Measurements from ENCODE around the gene FHAD1.

Gene FHAD1

GRCh38 chr1:15248216-15248615 is 1.2 kb downstream of the FHAD1 start:
- DNase-seq (ENCODE audit: low read depth) = no peak

- peak; percentile 14 for DNase-seq (ENCODE audit: low read depth)
Measured at GRCh38 chr1:15249081-15249480, 2.1 kb downstream of the FHAD1 start.

GRCh38 chr1:15251857-15252835 is 5.1 kb downstream of the FHAD1 start:
- no peak for DNase-seq (ENCODE audit: low read depth)

- DNase-seq (ENCODE audit: low read depth) = no peak
Measured at GRCh38 chr1:15254559-15254958, 7.5 kb downstream of the FHAD1 start.

- DNase-seq (ENCODE audit: low read depth) = no peak
Measured at GRCh38 chr1:15255582-15256149, 8.6 kb downstream of the FHAD1 start.

- DNase-seq (ENCODE audit: low read depth) = no peak
Measured at GRCh38 chr1:15256584-15256983, 9.6 kb downstream of the FHAD1 start.

- DNase-seq (ENCODE audit: low read depth) = no peak
Measured at GRCh38 chr1:15257309-15257708, 10.3 kb downstream of the FHAD1 start.

- DNase-seq (ENCODE audit: low read depth) = no peak
Measured at GRCh38 chr1:15258833-15259621, 12.0 kb downstream of the FHAD1 start.

- DNase-seq (ENCODE audit: low read depth) = no peak
Measured at GRCh38 chr1:15259622-15260007, 12.6 kb downstream of the FHAD1 start.

- DNase-seq (ENCODE audit: low read depth) = no peak
Measured at GRCh38 chr1:15260418-15261154, 13.6 kb downstream of the FHAD1 start.

GRCh38 chr1:15261155-15262002 is 14.4 kb downstream of the FHAD1 start:
- DNase-seq (ENCODE audit: low read depth) = no peak

GRCh38 chr1:15262003-15262377 is 15.0 kb downstream of the FHAD1 start:
- DNase-seq (ENCODE audit: low read depth) = no peak

- no peak for DNase-seq (ENCODE audit: low read depth)
Measured at GRCh38 chr1:15262706-15263105, 15.7 kb downstream of the FHAD1 start.

- no peak for DNase-seq (ENCODE audit: low read depth)
Measured at GRCh38 chr1:15264769-15265168, 17.7 kb downstream of the FHAD1 start.

GRCh38 chr1:15271196-15271595 is 24.2 kb downstream of the FHAD1 start:
- no peak for DNase-seq (ENCODE audit: low read depth)

- no peak for DNase-seq (ENCODE audit: low read depth)
Measured at GRCh38 chr1:15272009-15272781, 25.2 kb downstream of the FHAD1 start.

GRCh38 chr1:15272782-15273127 is 25.7 kb downstream of the FHAD1 start:
- DNase-seq (ENCODE audit: low read depth) = no peak

GRCh38 chr1:15273274-15273673 is 26.3 kb downstream of the FHAD1 start:
- DNase-seq (ENCODE audit: low read depth) = no peak

GRCh38 chr1:15275921-15276683 is 29.1 kb downstream of the FHAD1 start:
- no peak for DNase-seq (ENCODE audit: low read depth)

All from activated T-helper 1 cell treated with Interleukin-2 at 50 U/mL for 16 hours (primary cell).